DOHH2 (cell line): ENCODE results near the gene KIF26A.

Source experiments
- H3F3A ChIP-seq: fragments of 200-600 bp; sonication (generic), shearing (Covaris generic); 2 replicates; pipeline ENCODE4 v1.6.0; 2016; ENCODE audit warnings: antibody characterized with exemption, mild to moderate bottlenecking; ENCODE audit not compliant: control insufficient read depth, insufficient read depth
- H3K27ac ChIP-seq: fragments of 200-600 bp; sonication (generic); 2 replicates; pipeline ENCODE4 v1.5.1; 2014; ENCODE audit warnings: low read depth, mild to moderate bottlenecking, low read length, moderate library complexity
- H3K27me3 ChIP-seq: fragments of 200-600 bp; sonication (generic); 2 replicates; pipeline ENCODE4 v1.6.1; 2014; ENCODE audit warnings: mild to moderate bottlenecking, low read length, mixed read lengths; ENCODE audit not compliant: control insufficient read depth
- H3K36me3 ChIP-seq: fragments of 200-600 bp; sonication (generic); 2 replicates; pipeline ENCODE4 v1.6.1; 2014; ENCODE audit warnings: mild to moderate bottlenecking, low read length, moderate library complexity, mixed read lengths; ENCODE audit not compliant: control insufficient read depth
- H3K4me1 ChIP-seq: fragments of 200-600 bp; sonication (generic); 2 replicates; pipeline ENCODE4 v1.6.1; 2014; ENCODE audit warnings: mild to moderate bottlenecking, low read length, mixed read lengths; ENCODE audit not compliant: control insufficient read depth
- H3K4me2 ChIP-seq: fragments of 200-600 bp; sonication (generic); 2 replicates; pipeline ENCODE4 v1.6.0; 2014; ENCODE audit warnings: mild to moderate bottlenecking, low read length, moderate library complexity
- H3K4me3 ChIP-seq: fragments of 200-600 bp; sonication (generic); 2 replicates; pipeline ENCODE4 v1.5.1; 2014; ENCODE audit warnings: mild to moderate bottlenecking, low read length, mixed read lengths
- H3K79me2 ChIP-seq: fragments of 200-600 bp; sonication (generic); 2 replicates; pipeline ENCODE4 v1.6.1; 2014; ENCODE audit warnings: mild to moderate bottlenecking, low read length, mixed read lengths; ENCODE audit not compliant: control insufficient read depth
- H3K9me2 ChIP-seq: fragments of 200-600 bp; sonication (generic); replicated peaks from 2 replicates; pipeline ENCODE4 v1.6.1; 2014; ENCODE audit warnings: mild to moderate bottlenecking, low read length, mixed read lengths; ENCODE audit not compliant: control insufficient read depth
- H3K9me3 ChIP-seq: fragments of 200-600 bp; sonication (generic); 2 replicates; pipeline ENCODE4 v1.6.1; 2014; ENCODE audit warnings: antibody characterized with exemption, low read length, mixed read lengths; ENCODE audit not compliant: control insufficient read depth, insufficient read depth
- H4K20me1 ChIP-seq: fragments of 200-600 bp; sonication (generic); 2 replicates; pipeline ENCODE4 v1.6.0; 2014; ENCODE audit warnings: low read depth, mild to moderate bottlenecking, antibody characterized with exemption, low read length, moderate library complexity; ENCODE audit not compliant: control insufficient read depth, insufficient read depth
- CTCF ChIP-seq: fragments of 200-600 bp; sonication (generic); IDR thresholded peaks from one replicate; pipeline ENCODE4 v1.5.1; 2014; ENCODE audit warnings: antibody characterized with exemption, mild to moderate bottlenecking, low read depth, low read length; ENCODE audit not compliant: poor library complexity, severe bottlenecking
- EZH2phosphoT487 ChIP-seq: fragments of 200-600 bp; sonication (generic); IDR thresholded peaks from 2 replicates; pipeline ENCODE4 v1.6.1; 2017; ENCODE audit warnings: borderline replicate concordance, mild to moderate bottlenecking, antibody characterized with exemption, low read length, moderate library complexity, mixed read lengths

Gene KIF26A

GRCh38 chr14:104172880-104173279 lies 34.5 kb downstream of the KIF26A start:
- H3K4me2 ChIP-seq: no peak overlapping the region
- H3K4me1 ChIP-seq: no peaks in the 10 kb centered on the region
- no peaks in the 10 kb centered on the region for H4K20me1 ChIP-seq
- H3K79me2 ChIP-seq: no peaks in the 10 kb centered on the region
- no peaks in the 10 kb centered on the region for H3K9me2 ChIP-seq
- H3F3A ChIP-seq: no peaks in the 10 kb centered on the region
- TF ChIP-seq CTCF (no peak), EZH2phosphoT487 (no peak)
- H3K36me3 ChIP-seq: no peaks in the 10 kb centered on the region
- no peaks in the 10 kb centered on the region for H3K27me3 ChIP-seq
- no peak overlapping the region for H3K27ac ChIP-seq
- no peaks in the 10 kb centered on the region; the same call in 1 of the 2 replicates for H3K9me3 ChIP-seq
- H3K4me3 ChIP-seq: no peak overlapping the region

GRCh38 chr14:104174051-104174450 lies 35.7 kb downstream of the KIF26A start:
- no peak overlapping the region for H3K4me3 ChIP-seq
- H3K9me3 ChIP-seq: no peaks in the 10 kb centered on the region; the same call in 1 of the 2 replicates
- H3K27me3 ChIP-seq: no peaks in the 10 kb centered on the region
- H4K20me1 ChIP-seq: no peaks in the 10 kb centered on the region
- no peaks in the 10 kb centered on the region for H3F3A ChIP-seq
- no peaks in the 10 kb centered on the region for H3K36me3 ChIP-seq
- H3K79me2 ChIP-seq: no peaks in the 10 kb centered on the region
- no peak overlapping the region for H3K27ac ChIP-seq
- no peak for TF ChIP-seq EZH2phosphoT487
- TF ChIP-seq CTCF: no peak
- no peaks in the 10 kb centered on the region for H3K4me1 ChIP-seq
- no peak overlapping the region for H3K4me2 ChIP-seq
- H3K9me2 ChIP-seq: no peaks in the 10 kb centered on the region

GRCh38 chr14:104175041-104175440 lies 36.7 kb downstream of the KIF26A start:
- no peak overlapping the region for H3K27ac ChIP-seq
- no peaks in the 10 kb centered on the region; the same call in 1 of the 2 replicates for H3K9me3 ChIP-seq
- no peak overlapping the region for H3K4me3 ChIP-seq
- H3K4me2 ChIP-seq: no peak overlapping the region
- H3K79me2 ChIP-seq: no peaks in the 10 kb centered on the region
- no peaks in the 10 kb centered on the region for H3F3A ChIP-seq
- H3K27me3 ChIP-seq: no peaks in the 10 kb centered on the region
- TF ChIP-seq CTCF: no peak
- no peak for TF ChIP-seq EZH2phosphoT487
- H3K4me1 ChIP-seq: no peaks in the 10 kb centered on the region
- no peaks in the 10 kb centered on the region for H3K9me2 ChIP-seq
- H3K36me3 ChIP-seq: no peaks in the 10 kb centered on the region
- H4K20me1 ChIP-seq: no peaks in the 10 kb centered on the region

- Histone ChIP-seq H3K4me3 (no peak overlapping the region), H3K27ac (no peak overlapping the region), H3K79me2 (no peaks in the 10 kb centered on the region), H3F3A (no peaks in the 10 kb centered on the region), H3K27me3 (no peaks in the 10 kb centered on the region), H3K9me3 (no peaks in the 10 kb centered on the region; the same call in 1 of the 2 replicates), H3K36me3 (no peaks in the 10 kb centered on the region), H3K4me2 (no peak overlapping the region), H4K20me1 (no peaks in the 10 kb centered on the region), H3K4me1 (no peaks in the 10 kb centered on the region), H3K9me2 (no peaks in the 10 kb centered on the region)
- TF ChIP-seq CTCF (no peak), EZH2phosphoT487 (no peak)
Observed at GRCh38 chr14:104175811-104176210, 37.4 kb downstream of the KIF26A start.
